ENCODE data around the gene TOX2. TPM values are rescaled to one million over a fixed set of nuclear protein-coding genes. Genes with fewer than 3 reads are reported as not detected.

Gene TOX2
- total and polyA plus RNA-seq, 2 of the 8 experiments (the other 6 are each of a cell fraction or from before 2014, with no cell fraction given), result 1.8 to 3.4 TPM

DNA sequence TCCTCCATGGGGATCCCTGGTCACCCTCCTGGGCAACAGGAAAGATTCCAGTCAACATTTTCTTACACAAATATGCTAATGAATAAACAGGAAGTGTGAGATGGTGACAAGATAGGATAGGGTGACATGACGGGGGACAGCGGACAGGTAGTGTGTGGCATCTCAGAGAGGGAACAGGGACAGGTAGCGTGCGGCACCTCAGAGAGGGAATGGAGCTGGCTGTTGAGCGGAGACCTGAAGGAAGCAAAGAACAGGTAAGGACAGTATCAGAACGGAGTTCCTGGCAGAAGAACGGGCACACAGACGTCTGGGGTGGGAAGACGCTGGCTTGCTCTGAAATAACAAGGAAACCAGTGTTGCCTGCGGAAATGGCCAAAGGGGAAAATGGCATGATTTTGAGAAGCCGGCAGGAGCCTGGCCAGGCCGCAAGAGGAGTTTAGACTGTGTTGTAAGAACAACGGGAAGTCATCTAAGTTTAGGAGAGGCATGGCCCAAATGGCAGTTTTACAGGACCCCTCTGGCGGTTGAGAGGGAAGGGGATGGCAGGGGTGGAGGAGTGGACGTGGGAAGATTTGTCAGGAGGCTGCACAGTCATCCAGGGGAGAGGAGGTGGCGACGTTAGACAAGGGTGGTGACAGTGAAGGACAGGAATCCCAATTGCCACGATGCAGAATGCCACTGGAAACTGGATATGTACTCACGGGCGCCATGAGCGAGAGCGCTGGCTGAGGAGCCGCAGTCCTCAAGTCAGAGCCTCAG, 160.7 kb downstream of the TOX2 start (continued):
- TF ChIP-seq, protein P1, sequence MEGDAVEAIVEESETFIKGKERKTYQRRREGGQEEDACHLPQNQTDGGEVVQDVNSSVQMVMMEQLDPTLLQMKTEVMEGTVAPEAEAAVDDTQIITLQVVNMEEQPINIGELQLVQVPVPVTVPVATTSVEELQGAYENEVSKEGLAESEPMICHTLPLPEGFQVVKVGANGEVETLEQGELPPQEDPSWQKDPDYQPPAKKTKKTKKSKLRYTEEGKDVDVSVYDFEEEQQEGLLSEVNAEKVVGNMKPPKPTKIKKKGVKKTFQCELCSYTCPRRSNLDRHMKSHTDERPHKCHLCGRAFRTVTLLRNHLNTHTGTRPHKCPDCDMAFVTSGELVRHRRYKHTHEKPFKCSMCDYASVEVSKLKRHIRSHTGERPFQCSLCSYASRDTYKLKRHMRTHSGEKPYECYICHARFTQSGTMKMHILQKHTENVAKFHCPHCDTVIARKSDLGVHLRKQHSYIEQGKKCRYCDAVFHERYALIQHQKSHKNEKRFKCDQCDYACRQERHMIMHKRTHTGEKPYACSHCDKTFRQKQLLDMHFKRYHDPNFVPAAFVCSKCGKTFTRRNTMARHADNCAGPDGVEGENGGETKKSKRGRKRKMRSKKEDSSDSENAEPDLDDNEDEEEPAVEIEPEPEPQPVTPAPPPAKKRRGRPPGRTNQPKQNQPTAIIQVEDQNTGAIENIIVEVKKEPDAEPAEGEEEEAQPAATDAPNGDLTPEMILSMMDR (IDR thresholded peaks at IDR 0.05; ENCODE audit: control extremely low read depth in 1 of 3, insufficient read depth in 1 of 3, low read depth in 1 of 3, low read length in 3 of 3), result no peak

Data from H1 (cell line).